GM20000 (cell line): Measurements from ENCODE around the gene BICC1.

Experiments
- DNase-seq: peaks from one replicate; pipeline ENCODE4 v3.0.0; 2012; ENCODE audit warnings: low spot score
- TF ChIP-seq, protein P1 (sequence below): IDR thresholded peaks from 2 replicates; pipeline ENCODE4 v1.5.1; 2012; ENCODE audit warnings: mild to moderate bottlenecking, control low read depth; ENCODE audit errors: extremely low read depth, missing control alignments

Gene BICC1

DNA sequence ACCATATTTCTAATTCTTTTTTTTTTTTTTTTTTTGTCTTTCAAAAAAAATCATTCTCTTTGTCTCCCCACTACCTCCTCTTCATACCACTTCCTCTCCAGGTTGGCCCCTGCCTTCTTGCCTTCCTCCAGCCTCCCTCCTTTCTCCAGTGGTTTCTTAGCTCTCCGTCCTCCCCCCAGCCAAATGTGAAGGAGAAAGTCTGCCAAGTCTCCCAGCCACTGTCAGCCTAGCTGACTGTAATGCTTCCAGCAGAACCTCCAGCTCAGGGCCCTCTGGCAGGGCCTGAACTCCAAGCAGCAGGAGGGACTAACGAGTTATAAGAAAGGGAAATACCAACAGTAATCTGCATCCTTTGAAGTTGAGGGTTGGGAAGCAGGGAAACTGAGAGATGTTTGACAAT lies 35.5 kb upstream of the BICC1 start:
- TF ChIP-seq, protein P1, sequence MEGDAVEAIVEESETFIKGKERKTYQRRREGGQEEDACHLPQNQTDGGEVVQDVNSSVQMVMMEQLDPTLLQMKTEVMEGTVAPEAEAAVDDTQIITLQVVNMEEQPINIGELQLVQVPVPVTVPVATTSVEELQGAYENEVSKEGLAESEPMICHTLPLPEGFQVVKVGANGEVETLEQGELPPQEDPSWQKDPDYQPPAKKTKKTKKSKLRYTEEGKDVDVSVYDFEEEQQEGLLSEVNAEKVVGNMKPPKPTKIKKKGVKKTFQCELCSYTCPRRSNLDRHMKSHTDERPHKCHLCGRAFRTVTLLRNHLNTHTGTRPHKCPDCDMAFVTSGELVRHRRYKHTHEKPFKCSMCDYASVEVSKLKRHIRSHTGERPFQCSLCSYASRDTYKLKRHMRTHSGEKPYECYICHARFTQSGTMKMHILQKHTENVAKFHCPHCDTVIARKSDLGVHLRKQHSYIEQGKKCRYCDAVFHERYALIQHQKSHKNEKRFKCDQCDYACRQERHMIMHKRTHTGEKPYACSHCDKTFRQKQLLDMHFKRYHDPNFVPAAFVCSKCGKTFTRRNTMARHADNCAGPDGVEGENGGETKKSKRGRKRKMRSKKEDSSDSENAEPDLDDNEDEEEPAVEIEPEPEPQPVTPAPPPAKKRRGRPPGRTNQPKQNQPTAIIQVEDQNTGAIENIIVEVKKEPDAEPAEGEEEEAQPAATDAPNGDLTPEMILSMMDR: no peak
- DNase-seq: no peak

DNA sequence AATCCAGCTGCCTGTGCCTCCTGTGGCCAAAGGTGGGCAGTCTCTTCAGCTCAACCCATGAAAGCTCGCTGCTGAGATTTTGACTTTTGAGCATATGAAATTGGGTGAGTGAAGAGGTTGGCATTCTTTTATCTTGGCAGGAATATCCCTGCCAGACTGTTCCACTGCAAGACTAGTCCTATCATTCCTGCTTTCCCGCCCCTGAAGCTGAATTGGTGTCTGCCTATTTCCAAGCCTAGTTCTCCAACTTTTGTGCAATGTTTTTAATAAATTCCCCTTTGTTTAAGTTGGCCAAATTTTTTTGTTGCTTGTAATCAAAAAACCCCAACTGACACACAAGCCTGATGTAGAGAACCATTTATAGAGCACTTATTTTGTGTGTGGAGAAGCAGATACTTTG lies 34.8 kb upstream of the BICC1 start:
- DNase-seq: no peak
- TF ChIP-seq, protein P1: no peak

DNA sequence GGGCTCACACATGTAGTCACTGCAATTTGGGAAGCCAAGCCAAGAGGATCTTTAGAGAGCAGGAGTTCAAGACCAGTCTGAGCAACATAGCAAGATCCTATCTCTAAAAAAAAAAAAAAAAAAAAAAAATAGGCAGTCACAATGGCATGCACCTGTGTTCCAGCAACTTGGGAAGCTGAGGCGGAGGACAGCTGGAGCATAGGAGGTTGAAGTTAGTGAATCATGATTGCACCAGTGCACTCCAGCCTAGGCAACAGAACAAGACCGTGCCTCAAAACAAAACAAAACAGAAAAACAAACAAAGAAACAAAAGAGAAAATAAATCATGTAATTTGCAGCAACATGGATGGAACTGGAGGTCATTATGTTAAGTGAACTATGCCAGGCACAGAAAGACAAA lies 33.6 kb upstream of the BICC1 start:
- no peak for DNase-seq
- TF ChIP-seq, protein P1: no peak

DNA sequence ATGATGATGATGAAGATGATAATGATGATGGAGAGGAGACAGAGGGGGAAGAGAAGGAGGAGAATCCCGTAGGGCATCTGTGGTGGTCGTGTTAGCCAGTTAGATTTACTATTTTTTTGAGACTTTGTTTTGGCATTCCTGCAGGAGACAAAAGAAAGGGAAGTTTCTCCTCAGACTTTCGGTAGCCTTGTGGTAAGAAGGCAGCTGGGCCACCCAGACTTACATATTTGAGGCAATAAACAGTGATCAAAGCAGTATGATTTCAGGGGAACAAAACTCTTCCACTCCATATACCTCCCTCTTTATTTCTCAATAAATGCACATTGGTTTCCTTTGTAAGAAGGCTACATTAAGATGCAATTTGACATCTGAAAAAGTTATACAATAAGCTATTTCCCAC lies 32.4 kb upstream of the BICC1 start:
- no peak for DNase-seq
- TF ChIP-seq, protein P1: no peak

DNA sequence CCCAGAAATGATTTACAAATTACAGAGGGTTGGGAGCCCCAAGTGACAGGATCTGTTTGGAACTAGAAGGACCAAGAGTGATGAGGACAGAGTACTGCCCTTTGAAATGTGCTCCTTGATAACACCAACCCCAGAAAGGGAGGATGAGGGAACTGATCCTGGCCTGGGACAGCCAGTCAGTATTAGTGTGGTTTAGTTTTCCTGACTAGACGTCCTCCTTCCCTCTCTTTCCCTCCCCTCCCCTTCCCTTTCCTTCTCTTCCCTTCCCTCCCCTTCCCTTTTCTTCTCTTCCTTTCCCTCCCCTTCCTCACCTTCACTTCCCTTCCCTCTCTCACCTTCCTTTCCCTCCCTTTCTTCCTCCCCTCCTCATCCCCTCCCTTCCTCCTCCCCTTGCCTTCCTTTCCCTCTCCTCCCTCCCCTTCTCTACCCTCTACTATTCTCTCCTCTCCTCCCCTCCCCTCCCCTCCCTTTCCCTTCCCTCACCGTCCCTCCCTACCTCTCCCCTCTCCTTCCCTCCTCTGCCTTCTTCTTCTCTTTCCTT lies 31.0 kb upstream of the BICC1 start:
- TF ChIP-seq, protein P1: no peak
- DNase-seq: no peak

DNA sequence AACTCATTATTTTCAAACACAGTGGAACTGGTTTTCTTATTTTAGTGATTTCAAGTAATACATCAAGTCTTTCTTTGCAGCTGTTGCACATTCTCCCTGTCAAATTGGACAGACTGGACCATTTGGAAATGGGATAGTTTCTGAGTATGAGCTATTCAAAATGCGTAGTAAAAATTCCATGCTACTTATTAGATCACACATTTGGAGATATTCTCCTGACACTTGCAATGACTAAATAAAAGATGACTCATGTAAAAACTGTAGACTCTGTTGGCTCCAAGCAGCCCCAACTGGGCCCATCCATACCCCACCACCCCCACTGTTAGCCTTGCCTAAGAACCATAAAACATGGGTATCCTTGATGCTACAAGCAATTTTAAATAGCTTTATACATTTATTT lies 25.9 kb upstream of the BICC1 start:
- no peak for DNase-seq
- TF ChIP-seq, protein P1: no peak

DNA sequence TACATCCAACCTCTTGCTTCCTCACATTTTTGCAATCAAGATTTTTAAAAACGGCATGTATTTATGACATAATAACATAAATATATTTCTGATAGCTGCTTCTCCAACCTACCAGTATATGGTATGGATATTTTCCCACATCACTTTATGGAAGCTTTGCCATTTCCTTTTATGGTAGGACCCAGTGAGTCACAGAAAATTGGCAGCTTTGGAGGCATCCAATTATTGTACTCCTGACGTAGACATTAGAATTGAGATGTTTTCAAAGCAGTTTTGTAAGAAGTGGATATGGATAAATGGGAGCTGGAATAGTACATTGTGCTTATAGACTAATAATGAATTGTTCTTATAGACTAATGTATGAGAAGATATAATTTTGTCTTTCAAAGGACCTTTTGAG lies 23.8 kb upstream of the BICC1 start:
- DNase-seq: no peak
- TF ChIP-seq, protein P1: no peak
